SK-N-SH (cell line): Measurements from ENCODE around the gene SLC47A1. TPM values are rescaled to one million over a fixed set of nuclear protein-coding genes. Genes with fewer than 3 reads are reported as not detected.

Experiments
- CTCF ChIA-PET: fragments of 300-600, 350-600 bp; formaldehyde crosslinking; extraction: SDS; loops from one replicate; lab custom pipeline; 2021; lab: Yijun Ruan, JAX
- POLR2A ChIA-PET: fragments of 350-600 bp; sonication (Branson Sonifier 250); formaldehyde crosslinking; extraction: SDS; loops from one replicate; lab custom pipeline; 2020; ENCODE audit warnings: antibody characterized with exemption, inconsistent platforms; lab: Yijun Ruan, JAX
- DNase-seq: peaks from one replicate; pipeline ENCODE4 v3.0.0; 2012
- H2AFZ ChIP-seq: fragments of 200-600 bp; sonication (generic); 2 replicates; pipeline ENCODE4 v1.8.1; 2016; ENCODE audit warnings: antibody characterized with exemption, mild to moderate bottlenecking, low read depth
- H3F3A ChIP-seq: fragments of 200-600 bp; sonication (generic); replicated peaks from 2 replicates; pipeline ENCODE3; 2016; ENCODE audit warnings: antibody characterized with exemption, mild to moderate bottlenecking; ENCODE audit not compliant: insufficient read depth
- H3K27ac ChIP-seq, 2 experiments: fragments of 200-500 bp in 1 of 2; fragments of 200-600 bp in 1 of 2; sonication (Bioruptor generic) in 1 of 2; sonication (generic), shearing (Covaris generic) in 1 of 2; 2 replicates each; pipeline versions ENCODE4 v1.5.1 to v1.6.1; 2014 to 2016; ENCODE audit warnings: low read depth in 2 of 2, inconsistent platforms in 1 of 2, low read length in 1 of 2, mild to moderate bottlenecking in 1 of 2, mixed read lengths in 1 of 2
- H3K27me3 ChIP-seq: fragments of 200-600 bp; sonication (generic), shearing (Covaris generic); 2 replicates; pipeline ENCODE4 v1.6.1; 2016; ENCODE audit warnings: mixed run types; ENCODE audit not compliant: insufficient read depth
- H3K36me3 ChIP-seq, 2 experiments: fragments of 200-500 bp in 1 of 2; fragments of 200-600 bp in 1 of 2; sonication (Bioruptor generic) in 1 of 2; sonication (generic) in 1 of 2; replicated peaks in 1 of 2; 2 replicates each; pipeline versions ENCODE3 to v1.5.1; 2014 to 2016; ENCODE audit warnings: low read length in 1 of 2, mild to moderate bottlenecking in 1 of 2; ENCODE audit not compliant: insufficient read depth in 2 of 2, control insufficient read depth in 1 of 2
- H3K4me1 ChIP-seq, 2 experiments: fragments of 200-500 bp in 1 of 2; fragments of 200-600 bp in 1 of 2; sonication (Bioruptor generic) in 1 of 2; sonication (generic), shearing (Covaris generic) in 1 of 2; 2 replicates each; pipeline versions ENCODE4 v1.5.1 to v1.6.1; 2014 to 2016; ENCODE audit warnings: low read depth in 1 of 2, low read length in 1 of 2, mixed run types in 1 of 2; ENCODE audit not compliant: insufficient read depth in 2 of 2, control insufficient read depth in 1 of 2
- H3K4me2 ChIP-seq: fragments of 200-600 bp; sonication (generic), shearing (Covaris generic); 2 replicates; pipeline ENCODE4 v1.6.1; 2017; ENCODE audit warnings: mixed run types
- H3K4me3 ChIP-seq, 2 experiments: fragments of 200-500 bp in 1 of 2; fragments of 200-600 bp in 1 of 2; sonication (Bioruptor generic) in 1 of 2; sonication (generic), shearing (Covaris generic) in 1 of 2; 2 replicates each; pipeline versions ENCODE4 v1.5.1 to v1.8.1; 2014 to 2016; ENCODE audit warnings: low read depth in 2 of 2, inconsistent platforms in 1 of 2, low read length in 1 of 2, mild to moderate bottlenecking in 1 of 2, mixed read lengths in 1 of 2, moderate library complexity in 1 of 2
- H3K79me2 ChIP-seq: fragments of 200-600 bp; sonication (generic); 2 replicates; pipeline ENCODE4 v1.8.1; 2017; ENCODE audit warnings: mild to moderate bottlenecking; ENCODE audit not compliant: insufficient read depth
- H3K9ac ChIP-seq: fragments of 200-600 bp; sonication (generic); 2 replicates; pipeline ENCODE4 v1.6.1; 2017; ENCODE audit warnings: mixed run types
- H3K9me2 ChIP-seq: fragments of 200-600 bp; sonication (generic); 2 replicates; pipeline ENCODE4 v1.6.1; 2017; ENCODE audit warnings: mixed run types
- H3K9me3 ChIP-seq: fragments of 200-600 bp; sonication (generic); 2 replicates; pipeline ENCODE4 v1.6.1; 2017; ENCODE audit warnings: mixed run types, mild to moderate bottlenecking, moderate library complexity
- H4K20me1 ChIP-seq: fragments of 200-600 bp; sonication (generic); 2 replicates; pipeline ENCODE4 v1.6.1; 2017; ENCODE audit warnings: mild to moderate bottlenecking, mixed run types; ENCODE audit not compliant: insufficient read depth
- CHD2 ChIP-seq: fragments of 150-350 bp; IDR thresholded peaks from 2 replicates; pipeline ENCODE4 v1.6.1; 2018; ENCODE audit warnings: low read length; ENCODE audit not compliant: partially characterized antibody
- ELF1 ChIP-seq: IDR thresholded peaks from 2 replicates; pipeline ENCODE4 v1.4.0; 2012
- EP300 ChIP-seq, 2 experiments: IDR thresholded peaks; 2 replicates each; pipeline versions ENCODE4 v1.4.0 to v1.6.1; 2012; ENCODE audit warnings: borderline replicate concordance in 1 of 2, low read depth in 1 of 2, low read length in 1 of 2
- EZH2phosphoT487 ChIP-seq: fragments of 200-600 bp; sonication (generic); IDR thresholded peaks from 2 replicates; pipeline ENCODE4 v1.6.1; 2017; ENCODE audit warnings: low read depth, mixed run types, mild to moderate bottlenecking, antibody characterized with exemption, moderate library complexity, borderline replicate concordance
- FOSL2 ChIP-seq: IDR thresholded peaks from 2 replicates; pipeline ENCODE4 v1.4.0; 2012; ENCODE audit warnings: low read depth, mild to moderate bottlenecking, moderate library complexity, borderline replicate concordance
- FOXM1 ChIP-seq: IDR thresholded peaks from 2 replicates; pipeline ENCODE4 v1.4.0; 2012; ENCODE audit warnings: low read depth, mild to moderate bottlenecking
- GABPA ChIP-seq: IDR thresholded peaks from 2 replicates; pipeline ENCODE4 v1.4.0; 2012; ENCODE audit warnings: low read depth, mild to moderate bottlenecking
- GATA2 ChIP-seq: sonication (generic); formaldehyde crosslinking; IDR thresholded peaks from 2 replicates; pipeline ENCODE4 v1.5.0; 2020; ENCODE audit warnings: mild to moderate bottlenecking, missing genetic modification reagents
- MAX ChIP-seq: IDR thresholded peaks from 2 replicates; pipeline ENCODE4 v1.4.0; 2012; ENCODE audit warnings: low read depth
- NFIC ChIP-seq: IDR thresholded peaks from 2 replicates; pipeline ENCODE4 v1.4.0; 2012; ENCODE audit warnings: borderline replicate concordance
- NRF1 ChIP-seq: IDR thresholded peaks from 2 replicates; pipeline ENCODE4 v1.6.1; 2012; ENCODE audit warnings: low read depth, mild to moderate bottlenecking, low read length
- RCOR1 ChIP-seq: fragments of 150-350 bp; IDR thresholded peaks from 2 replicates; pipeline ENCODE4 v1.6.1; 2017; ENCODE audit warnings: antibody characterized with exemption, low read length
- RFX5 ChIP-seq: IDR thresholded peaks from 2 replicates; pipeline ENCODE4 v1.6.1; 2012; ENCODE audit warnings: mild to moderate bottlenecking, improper control_type of control experiment, low read length
- SMC3 ChIP-seq: IDR thresholded peaks from 2 replicates; pipeline ENCODE4 v1.6.1; 2012; ENCODE audit warnings: low read depth, low read length, improper control_type of control experiment
- YY1 ChIP-seq: IDR thresholded peaks from 2 replicates; pipeline ENCODE4 v1.4.0; 2012; ENCODE audit warnings: low read depth, mild to moderate bottlenecking
- WGBS: methylation state at CpG from one replicate; pipeline ENCODE4 v1.1.6; 2017; ENCODE audit warnings: low lambda C conversion rate; 5-methylcytosine and 5-hydroxymethylcytosine counted together
- polyA plus RNA-seq, 3 experiments: library from polyadenylated mRNA; depleted of rRNA; stranded (reverse); fragments of >200 nt; gene quantifications; 2 replicates each; pipeline ENCODE4 v1.2.3, GENCODE V29; 2012
- TF ChIP-seq, protein P1 (sequence below): IDR thresholded peaks from 2 replicates; pipeline ENCODE4 v1.4.0; 2012; ENCODE audit warnings: low read depth, borderline replicate concordance

SLC47A1 gene
- polyA plus RNA-seq, 1 of the 3 experiments (the other 2 are of a cell fraction), result 3.5 TPM

- TF ChIP-seq NRF1 (no peak), EZH2phosphoT487 (no peak), MAX (no peak), GATA2 (no peak), CHD2 (no peak)
- TF ChIP-seq, all 33 proteins: peak for 0
Observed at GRCh38 chr17:19539841-19540311, 6.2 kb downstream of the SLC47A1 start (continued).

- ChIA-PET CTCF (interaction anchor here (1.0 to 1.4 kb wide), 4 partner anchors 11 to 226 kb away, joined by 3 to 4 read pairs (median 4); no protein-coding TSS in a partner anchor), POLR2A (no interaction called here)
- Histone ChIP-seq H3K4me2 (no peak overlapping the region), H3K9me3 (no peaks in the 10 kb centered on the region), H3K79me2 (no peaks in the 10 kb centered on the region), H3K36me3 (no peaks in the 10 kb centered on the region), H3K4me3 (no peak overlapping the region), H3K27me3 (no peaks in the 10 kb centered on the region), H3K9ac (no peak overlapping the region), H3F3A (no peaks in the 10 kb centered on the region), H3K9me2 (no peaks in the 10 kb centered on the region), H3K27ac (no peak overlapping the region), H3K4me1 (no peaks in the 10 kb centered on the region), H4K20me1 (no peaks in the 10 kb centered on the region), H2AFZ (no peak overlapping the region)
- TF ChIP-seq RFX5 (no peak), YY1 (no peak), NFIC (no peak), SMC3 (no peak), RCOR1 (no peak), FOXM1 (no peak), EP300 (IDR thresholded peaks at IDR 0.05; ENCODE audit: borderline replicate concordance in 1 of 2, low read depth in 1 of 2, low read length in 1 of 2) (no peak), FOSL2 (no peak), ELF1 (no peak), GABPA (no peak)
- TF ChIP-seq, protein P1, sequence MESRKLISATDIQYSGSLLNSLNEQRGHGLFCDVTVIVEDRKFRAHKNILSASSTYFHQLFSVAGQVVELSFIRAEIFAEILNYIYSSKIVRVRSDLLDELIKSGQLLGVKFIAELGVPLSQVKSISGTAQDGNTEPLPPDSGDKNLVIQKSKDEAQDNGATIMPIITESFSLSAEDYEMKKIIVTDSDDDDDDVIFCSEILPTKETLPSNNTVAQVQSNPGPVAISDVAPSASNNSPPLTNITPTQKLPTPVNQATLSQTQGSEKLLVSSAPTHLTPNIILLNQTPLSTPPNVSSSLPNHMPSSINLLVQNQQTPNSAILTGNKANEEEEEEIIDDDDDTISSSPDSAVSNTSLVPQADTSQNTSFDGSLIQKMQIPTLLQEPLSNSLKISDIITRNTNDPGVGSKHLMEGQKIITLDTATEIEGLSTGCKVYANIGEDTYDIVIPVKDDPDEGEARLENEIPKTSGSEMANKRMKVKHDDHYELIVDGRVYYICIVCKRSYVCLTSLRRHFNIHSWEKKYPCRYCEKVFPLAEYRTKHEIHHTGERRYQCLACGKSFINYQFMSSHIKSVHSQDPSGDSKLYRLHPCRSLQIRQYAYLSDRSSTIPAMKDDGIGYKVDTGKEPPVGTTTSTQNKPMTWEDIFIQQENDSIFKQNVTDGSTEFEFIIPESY, result no peak
- DNase-seq, result no peak
- WGBS, result 93% methylated on average over 13 of the region's 13 CpGs
Observed at GRCh38 chr17:19540706-19541370, 7.2 kb downstream of the SLC47A1 start.
